Superior temporal gyrus (tissue), 1 donor: ENCODE measurements around the gene LRRC28.

Experiments used
- DNase-seq: peaks from one replicate; pipeline ENCODE4 v3.0.0-alpha.2; 2016; ENCODE audit errors: extremely low spot score

LRRC28 gene

DNA sequence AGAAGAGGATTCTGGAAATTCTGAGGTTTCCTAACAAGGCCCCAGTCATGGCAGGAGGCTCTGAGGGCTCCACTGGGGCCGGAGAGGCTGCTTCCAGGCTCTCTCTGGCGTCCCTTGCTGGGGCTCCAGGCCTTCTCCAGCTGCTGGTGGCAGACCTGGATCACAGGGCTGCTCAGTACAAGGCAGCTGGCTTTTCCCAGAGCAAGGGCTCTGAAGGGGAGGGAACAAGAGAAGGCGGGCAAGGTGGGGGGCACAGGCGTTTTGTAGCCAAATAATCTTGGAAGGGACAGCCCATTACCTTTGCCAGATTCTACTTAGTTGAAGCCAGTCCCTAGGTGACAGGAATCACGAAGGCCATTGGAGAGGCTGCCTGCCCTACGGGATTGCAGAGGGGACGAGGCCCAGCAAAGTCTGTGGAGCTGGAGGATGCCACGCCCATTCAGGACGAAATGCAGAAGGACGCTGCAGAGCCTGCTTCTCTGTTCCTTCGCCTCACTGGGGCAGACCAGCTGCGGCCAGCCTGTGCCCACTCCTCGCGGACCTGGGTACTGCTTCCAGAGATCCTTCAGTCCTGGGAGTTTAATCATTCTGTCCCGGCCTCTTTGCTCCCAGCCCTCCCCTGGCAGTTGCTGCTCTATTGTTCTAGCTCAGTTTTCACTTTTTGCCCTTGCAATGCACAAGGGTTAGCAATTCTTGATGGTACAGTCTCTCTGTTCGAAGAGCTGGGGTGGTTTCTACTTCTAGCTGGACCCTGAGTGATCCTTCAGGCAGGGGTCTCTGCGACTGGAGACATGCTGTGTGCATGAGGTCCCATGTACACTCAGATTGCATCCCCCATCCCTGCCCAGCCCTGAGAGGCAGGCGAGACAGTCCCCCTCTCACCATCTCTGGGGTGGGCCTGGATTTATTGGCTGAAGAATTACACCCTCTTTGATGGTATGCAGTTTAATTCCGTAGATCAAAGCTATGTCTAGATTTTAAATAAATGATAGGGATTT lies 165.2 kb downstream of the LRRC28 start:
- no peak for DNase-seq

DNA sequence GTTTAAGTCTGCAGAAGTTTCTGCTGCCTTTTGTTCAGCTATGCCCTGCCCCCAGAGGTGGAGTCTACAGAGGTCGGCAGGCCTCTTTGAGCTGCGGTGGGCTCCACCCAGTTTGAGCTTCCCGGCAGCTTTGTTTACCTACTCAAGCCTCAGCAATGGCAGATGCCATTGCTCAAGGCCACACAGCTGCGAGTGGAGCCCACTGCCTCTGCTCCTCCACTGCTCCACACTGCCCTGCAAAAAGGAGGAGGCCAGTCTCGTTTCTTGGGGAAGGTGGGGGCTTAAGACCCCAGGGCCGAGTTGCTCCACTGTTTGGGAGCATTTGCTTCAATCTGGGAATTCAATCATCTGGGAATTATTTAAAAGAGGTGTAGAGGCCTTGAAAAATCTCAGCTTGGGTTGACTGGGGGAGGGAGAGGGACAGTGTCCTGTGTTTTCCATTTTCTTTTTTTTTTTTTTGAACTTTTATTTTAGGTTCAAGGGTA lies 169.9 kb downstream of the LRRC28 start:
- no peak for DNase-seq

DNA sequence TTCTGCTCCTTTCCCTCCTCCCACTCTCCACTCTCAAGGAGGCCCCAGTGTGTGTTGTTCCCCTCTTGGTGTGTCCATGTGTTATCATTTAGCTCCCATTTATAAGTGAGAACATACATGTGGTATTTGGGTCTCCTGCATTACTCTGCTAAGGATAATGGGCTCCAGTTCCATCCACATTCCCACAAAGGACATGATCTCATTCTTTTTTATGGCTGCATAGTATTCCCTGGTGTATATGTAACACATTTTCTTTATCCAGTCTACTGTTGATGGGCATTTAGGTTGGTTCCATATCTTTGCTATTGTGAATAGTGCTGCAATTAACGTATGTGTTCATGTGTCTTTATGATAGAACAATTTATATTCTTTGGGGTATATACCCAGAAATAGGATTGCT lies 170.5 kb downstream of the LRRC28 start:
- no peak for DNase-seq

DNA sequence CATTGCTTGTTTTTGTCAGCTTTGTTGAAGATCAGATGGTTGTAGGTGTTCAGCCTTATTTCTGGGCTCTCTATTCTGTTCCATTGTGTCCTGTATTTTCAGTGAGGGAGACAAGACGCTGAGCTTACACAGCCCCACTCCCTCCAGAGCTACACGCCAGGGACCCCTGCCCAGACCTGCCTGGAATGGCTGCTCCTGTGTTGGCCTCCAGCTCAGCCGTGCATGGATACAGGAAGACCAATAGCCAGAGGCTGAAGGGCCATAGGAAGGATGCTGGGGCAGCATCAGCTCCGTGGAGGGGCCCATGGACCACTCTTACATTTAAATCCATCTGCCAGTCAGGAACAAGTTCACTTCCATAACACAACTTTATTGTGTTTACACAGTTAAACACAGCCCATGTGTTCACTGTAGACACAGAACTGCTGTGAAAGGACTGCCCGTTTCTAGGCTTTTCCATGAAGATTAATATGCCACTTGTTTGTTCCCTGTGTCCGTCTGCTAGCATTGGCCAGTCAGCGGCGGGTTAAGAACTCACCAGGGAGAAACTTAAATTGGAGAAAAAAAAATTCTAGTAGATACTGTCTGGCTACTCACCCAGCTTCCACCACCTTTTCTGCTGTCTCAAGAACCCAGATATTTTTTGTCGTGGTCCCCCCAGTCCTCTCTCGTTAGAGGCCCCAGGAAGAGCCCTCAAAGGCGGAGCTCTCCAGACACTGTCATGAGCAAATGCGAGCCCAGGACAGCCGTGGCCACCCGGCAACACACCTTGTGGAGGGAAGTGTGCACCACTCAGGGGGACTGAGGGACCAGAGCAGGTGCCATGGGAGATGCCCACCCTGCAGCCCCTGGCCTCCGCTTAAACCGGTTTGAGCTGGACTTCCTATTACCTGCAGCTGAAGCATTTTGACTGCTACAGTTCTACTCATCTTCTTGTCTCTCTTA lies 172.2 kb downstream of the LRRC28 start:
- no peak for DNase-seq

DNA sequence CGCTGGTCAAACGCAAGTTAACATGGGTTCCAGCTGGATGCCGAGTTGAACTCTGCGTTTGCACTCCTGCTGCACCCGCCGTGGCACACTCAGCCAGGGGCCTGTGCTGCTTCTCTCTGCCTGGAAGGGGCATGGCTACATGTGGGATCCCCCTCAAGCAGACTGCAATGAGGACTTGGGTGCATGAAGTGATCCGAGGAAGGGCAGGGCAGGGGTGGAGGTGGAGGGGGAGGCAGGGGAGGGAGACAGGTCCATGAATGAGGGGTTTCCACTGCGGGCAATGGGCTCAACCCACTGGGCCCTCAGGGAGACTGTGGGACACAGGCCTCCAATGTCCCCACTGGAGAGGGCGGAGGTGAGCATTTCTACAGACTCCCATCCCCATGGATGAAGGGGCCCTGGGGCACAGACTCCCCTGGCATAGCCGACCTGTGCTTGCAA lies 172.9 kb downstream of the LRRC28 start:
- DNase-seq = no peak

DNA sequence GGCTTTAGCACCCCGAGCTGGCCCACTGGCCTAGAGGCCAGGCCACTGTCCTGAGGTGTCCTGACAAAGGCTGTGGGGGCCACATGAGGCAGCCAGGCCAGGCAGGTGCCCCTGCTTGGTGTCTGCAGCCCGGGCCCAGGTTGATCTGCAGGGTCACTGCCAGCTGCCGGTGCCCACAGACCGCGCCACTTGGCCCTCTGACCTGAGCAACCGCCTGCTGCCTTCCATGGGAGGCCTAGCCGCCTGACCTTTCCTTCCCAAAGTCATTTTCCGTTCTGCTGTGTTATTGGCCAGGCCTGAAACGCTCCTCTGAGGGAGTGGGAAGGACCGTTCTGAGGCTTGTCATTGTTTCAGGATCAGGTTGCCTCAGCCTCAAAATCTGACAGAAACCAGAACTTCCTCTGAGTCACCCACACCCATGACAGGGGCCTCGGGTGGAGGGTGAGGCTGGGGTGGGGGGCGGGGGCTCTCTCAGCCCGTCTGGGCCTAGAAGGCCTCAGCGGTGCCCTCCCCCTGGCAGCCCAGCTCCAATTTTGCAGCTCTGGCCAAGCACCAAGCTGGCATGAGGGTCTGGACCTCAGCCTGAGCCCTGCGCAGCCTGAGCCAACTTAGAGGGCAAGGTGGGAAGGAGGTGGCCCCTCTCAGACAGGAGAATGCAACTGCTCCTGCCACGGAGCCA lies 173.8 kb downstream of the LRRC28 start:
- DNase-seq = no peak

DNA sequence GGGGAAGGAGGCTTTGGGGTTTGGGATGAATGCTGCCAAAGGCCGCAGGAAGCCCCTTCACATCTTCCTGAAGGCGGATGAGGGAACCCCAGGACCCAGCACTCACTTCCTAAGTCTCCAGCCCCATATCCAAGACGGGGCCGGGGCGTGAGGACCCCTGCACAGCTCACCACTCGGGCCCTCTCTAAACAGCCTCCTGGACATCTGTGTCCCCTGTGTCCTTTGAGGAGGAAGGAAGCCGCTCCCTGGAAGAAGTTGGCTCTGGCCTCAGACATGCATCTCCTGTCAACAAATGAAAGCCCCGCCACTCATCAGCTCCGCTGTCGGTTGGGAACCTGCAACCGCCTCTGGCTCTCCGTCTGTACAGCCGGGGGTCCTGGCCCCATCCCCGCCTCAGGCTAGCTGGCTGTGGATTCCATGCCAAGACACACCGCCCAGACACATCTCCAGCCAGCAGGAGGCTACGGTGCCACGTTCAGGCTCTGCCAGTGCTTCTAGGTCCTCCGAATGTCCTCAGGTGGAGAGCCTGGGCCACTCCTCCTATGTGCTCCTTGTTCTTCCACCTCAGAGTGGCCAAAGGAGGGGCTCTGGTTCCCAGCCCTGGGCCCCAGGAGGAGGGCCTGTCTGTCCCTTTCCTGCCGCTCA lies 174.5 kb downstream of the LRRC28 start:
- DNase-seq = no peak

DNA sequence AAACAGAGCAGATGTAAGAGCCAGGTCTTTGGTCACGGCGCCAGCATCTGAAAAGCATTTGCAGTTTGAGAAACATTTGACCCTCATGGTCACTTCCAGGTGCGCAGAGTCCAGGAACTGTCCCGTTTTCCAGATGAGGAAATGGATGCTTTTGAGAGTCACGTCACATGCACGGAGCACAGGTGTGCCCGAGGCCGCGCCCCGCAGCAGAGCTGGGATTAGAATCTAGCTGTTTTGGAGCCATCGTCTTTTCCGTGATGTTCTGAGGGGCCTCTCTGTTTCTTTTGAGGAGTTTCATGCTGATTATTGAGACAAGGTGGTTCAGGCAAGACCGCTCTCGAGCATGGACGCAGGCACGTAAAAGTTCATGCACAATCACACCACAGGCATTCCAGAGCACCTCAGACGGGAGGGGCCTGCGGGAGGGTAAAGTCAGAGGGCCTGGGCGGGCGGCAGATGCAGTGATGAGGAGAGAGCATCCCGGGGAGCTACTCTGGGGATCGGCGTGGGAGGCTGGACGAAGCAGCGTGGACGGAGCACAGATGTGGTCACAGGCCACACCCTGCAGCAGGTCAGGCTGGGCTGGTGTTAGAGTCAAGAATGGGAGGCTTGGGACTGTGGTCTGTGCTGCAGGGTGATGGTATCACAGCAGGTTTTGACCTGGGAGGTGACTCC lies 175.3 kb downstream of the LRRC28 start:
- no peak for DNase-seq

DNA sequence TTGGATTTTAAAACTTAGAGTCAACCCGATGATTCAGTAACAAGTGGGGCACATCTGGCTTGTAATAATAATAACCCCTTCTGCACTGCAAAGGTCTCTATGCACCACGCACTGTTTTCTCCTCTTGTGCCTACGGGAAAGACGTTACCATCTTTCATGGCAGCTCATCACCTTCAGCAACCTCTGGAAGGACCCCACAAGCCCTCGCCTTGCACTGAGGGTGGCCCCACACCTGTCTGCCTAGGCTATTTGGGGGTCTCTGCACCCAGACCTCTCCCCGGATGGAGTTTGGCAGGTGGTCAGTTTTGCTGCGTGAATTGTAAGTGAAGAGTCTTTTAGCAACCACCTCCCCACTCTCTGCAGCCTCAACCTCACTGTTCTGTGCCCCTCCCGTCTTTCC lies 175.9 kb downstream of the LRRC28 start:
- no peak for DNase-seq

DNA sequence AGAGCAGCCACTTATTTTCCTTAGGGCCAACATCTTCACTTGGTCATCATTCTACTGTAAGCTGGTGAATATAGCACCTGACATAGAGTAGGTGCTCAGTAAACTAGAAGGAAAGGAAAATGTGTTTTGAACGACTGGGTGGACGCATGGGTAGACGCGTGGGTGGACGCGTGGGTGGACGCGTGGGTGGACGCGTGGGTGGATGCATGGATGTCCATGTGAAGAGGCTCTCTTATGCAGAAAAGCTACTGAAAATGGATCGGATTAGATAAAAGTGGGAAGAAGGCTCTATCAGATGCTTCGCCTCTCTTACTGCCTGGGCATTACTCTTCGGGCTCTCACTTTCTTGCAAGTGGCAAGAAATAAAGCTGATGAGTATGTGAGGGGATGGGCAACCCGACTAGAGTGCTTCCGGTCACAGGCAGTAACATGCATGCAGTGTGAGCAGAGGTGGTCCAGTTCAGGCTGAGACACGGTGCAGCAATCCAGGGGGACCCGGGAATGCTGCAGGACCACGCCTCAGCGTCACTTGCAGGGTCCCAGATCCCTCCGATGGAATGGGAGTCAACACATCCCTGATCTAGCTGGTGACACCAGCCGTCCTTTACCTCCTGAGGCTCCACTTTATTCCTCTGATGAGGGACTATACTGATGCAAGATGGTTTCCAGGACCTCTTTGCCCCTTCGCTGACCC lies 176.5 kb downstream of the LRRC28 start:
- DNase-seq = no peak

DNA sequence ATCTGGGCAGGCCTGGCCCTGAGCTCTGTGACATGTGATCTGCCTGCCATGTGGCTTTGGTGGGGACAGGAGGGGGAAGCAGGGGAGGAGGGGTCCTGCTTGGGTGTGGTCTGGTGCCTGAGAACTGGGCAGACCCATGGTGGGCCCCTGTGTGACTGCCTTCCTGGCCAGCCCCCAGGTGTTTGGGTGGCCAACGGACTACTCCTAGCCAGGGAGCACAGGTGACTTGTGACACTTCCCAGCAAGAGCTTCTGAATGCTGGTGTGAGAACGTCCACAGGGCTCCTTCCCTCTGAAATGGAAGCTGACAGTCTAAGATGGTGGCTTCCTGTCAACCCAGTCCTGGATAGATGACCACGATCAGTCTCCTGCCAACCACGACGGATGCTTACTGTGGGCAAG lies 178.4 kb downstream of the LRRC28 start:
- no peak for DNase-seq

DNA sequence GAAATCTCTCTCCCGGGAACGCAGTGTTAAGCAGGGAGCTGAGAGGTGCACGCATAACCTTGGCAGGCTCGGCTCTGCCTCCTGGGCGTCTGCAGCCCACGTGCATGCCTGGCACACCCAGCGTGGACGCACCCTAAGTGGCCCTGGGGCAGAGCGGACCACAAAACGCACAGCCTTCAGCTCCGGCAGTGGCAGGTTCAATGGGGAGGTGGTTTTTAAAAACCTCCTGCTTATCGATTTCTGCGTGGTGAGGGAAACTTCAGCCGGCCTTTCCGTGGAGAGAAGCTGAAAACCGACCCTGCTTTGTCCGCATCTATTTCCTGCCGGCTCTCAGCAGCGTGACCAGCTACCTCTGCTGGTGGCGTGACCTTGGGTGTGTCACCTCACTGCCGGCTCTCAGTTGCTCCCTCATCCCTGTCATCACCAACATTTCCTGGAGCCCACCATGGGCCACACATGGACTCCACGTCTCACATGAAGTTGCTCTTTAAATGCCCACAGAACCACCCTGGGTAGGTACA lies 179.7 kb downstream of the LRRC28 start:
- DNase-seq = no peak

DNA sequence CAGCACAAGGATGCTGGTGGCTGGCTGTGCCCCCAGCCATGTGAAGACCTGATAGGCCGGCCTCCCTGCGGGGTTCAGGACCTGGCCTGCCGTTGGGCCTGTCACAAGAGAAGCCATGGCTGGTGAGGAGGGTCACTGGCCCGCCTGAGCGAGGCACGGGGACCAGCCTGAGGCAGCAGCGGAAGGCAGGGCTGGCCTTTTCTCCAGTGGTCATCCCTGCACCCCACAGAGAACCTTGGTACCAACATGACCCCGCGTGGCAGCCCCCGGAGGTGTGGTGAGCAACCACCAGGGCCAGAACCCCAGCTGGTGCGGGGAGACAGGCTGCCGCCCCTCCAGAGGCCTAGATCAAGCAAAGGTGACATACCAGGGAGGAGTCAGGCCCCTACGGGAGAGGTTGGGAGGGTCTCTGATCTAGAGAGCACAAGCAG lies 180.4 kb downstream of the LRRC28 start:
- DNase-seq = no peak

DNA sequence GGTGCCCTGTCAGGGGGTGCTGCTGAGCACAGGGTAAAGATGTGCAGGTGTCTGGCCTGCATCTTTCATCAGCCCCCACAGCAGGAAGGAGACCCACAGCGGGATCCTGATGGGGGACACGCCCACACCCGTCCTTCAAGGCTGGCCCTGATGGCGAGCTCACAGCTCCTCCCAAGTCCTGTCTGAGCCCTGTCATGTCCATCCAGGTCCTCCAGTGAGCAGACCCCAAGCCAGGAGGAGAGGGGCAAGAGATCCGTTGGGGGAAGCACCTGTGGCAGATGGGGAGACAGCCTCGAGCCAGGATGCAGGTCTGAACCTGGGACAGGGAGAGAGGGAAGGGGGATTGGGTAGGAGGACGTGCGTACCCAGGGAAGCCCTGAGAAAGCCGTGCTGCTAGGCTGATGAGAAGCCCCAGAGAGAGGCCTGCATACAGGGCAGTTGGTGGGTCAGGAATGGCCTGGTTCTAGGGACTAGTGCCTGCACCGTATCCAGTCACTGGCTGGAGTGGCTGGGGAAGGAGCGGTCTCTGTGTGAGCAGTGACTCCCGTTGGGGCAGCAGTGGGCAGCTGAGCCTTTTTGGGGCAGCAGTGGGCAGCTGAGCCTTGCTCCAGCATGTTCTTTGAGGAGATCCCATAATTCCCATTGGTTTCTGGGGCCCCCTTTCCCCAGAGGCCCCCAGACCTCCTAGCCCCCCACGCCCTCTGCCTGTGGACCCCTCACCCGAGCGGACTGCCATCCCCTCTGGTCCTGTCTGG lies 181.2 kb downstream of the LRRC28 start:
- DNase-seq = no peak

DNA sequence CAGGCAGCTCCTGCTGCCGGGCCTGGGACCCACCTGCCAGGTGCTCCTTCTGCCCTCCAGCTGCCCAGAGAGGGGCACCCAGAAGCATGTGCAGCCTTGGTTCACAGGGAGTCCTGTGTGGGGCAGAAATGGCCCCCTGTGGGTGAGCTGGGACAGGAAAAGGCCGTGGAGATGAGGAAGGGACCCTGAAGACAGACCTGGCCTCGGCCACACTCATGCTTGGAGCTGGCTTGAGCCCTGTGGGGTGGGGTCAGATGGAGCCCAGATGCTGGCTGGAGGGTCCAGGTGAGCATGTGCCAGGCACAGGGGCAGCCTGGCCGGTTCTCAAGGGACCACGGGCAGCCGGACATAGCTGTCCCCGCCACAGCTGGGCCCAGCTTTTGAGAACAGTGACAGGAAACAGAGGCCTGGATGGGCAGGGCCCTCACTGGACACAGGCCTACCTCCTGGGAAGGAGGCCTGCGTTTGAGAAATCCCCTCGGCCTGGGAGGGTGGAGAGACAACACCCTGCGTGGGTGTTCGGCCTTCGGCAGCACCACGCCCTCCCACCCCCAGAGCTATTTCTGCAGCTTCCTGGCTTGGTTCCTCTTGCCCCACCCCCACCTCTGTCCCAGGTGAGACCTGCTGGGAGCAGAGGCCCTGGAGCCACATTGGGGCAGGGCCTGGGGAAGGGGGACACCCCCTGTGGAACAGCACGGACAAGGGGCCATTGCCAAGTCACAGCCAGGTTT lies 181.9 kb downstream of the LRRC28 start:
- no peak for DNase-seq

DNA sequence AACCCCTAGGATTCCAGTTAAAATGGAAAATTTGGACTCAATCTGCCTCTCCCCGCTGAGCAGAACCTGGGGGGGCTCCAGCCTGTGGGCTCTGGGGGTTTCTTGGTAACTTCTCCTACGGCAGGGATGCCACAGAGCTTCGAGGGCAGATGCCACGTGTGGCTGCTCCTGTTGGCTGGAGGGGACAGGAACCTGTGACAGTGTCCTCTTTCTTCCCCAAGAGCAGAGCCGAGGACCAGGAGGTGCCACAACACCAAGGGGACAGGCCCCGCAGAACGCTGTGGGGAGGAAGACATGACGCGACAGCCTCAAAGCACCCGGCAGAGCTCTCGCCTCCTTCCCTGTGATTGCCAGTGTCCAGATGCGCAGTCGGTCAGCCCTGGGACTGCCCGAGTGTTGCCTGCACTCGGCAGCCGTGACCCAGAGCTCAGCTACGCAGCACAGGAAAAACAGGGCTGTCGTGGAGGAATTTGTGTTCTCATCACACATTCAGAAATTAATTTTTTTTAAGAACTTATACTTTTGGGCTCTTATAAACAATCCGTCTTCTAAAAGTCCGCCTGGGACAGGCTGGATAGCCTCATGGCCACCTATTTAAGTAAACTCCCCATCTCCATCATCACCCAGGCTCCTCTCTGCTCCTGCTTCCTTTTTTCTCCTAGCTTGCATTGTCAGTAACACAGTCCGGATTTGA lies 182.6 kb downstream of the LRRC28 start:
- no peak for DNase-seq

DNA sequence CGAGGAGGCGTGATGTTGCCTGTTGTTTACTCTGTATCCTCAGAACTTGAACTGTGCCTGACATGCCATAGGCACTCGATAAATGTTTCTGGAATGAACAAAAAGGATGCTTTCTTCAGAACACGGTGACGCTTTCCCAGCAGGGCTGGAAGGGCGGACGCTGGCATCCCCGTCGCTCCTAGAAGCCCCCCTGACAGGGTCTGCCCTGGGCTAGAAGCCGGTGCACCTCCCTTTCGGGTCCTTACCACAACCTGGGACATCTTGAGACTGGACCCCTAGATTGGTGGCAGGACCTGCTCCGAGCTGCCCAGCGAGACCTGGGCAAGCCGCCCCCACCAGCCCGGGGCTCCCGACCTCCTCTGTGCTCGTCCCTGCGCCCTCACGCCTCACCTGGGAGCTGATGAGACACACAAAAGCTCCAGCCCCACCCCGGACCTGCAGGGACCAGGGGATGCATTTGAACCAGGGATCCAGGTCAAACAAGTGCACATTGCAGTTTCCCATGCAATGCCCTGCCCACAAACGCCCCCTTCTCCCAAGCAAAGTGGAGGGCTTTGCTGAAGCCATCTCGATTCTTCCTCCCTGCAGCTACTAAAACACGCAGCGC lies 183.3 kb downstream of the LRRC28 start:
- DNase-seq = no peak
